ENCODE measurements around the gene HLTF. TPM values are rescaled to one million over a fixed set of nuclear protein-coding genes. Genes with fewer than 3 reads are reported as not detected.
A peak's percentile ranks its signal among the peaks of the same experiment; 100 is the strongest.

HLTF gene
- total RNA-seq, 1 donor from 2014 or later, result 42.8 TPM

- Mint-ChIP-seq H3K27me3 (no peaks in the 10 kb centered on the region), H3K9me3 (ENCODE audit: low read depth) (no peaks in the 10 kb centered on the region), H3K4me3 (ENCODE audit: low read depth) (no peak overlapping the region), H3K4me1 (ENCODE audit: low read depth) (peaks cover 13% of the 10 kb centered on the region), H3K36me3 (ENCODE audit: insufficient read depth) (peaks cover 11% of the 10 kb centered on the region), H3K27ac (no peak overlapping the region)
- DNase-seq (ENCODE audit: low spot score, unreplicated experiment), result no peak
- TF ChIP-seq, protein P1, sequence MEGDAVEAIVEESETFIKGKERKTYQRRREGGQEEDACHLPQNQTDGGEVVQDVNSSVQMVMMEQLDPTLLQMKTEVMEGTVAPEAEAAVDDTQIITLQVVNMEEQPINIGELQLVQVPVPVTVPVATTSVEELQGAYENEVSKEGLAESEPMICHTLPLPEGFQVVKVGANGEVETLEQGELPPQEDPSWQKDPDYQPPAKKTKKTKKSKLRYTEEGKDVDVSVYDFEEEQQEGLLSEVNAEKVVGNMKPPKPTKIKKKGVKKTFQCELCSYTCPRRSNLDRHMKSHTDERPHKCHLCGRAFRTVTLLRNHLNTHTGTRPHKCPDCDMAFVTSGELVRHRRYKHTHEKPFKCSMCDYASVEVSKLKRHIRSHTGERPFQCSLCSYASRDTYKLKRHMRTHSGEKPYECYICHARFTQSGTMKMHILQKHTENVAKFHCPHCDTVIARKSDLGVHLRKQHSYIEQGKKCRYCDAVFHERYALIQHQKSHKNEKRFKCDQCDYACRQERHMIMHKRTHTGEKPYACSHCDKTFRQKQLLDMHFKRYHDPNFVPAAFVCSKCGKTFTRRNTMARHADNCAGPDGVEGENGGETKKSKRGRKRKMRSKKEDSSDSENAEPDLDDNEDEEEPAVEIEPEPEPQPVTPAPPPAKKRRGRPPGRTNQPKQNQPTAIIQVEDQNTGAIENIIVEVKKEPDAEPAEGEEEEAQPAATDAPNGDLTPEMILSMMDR (IDR thresholded peaks at IDR 0.05; ENCODE audit: unreplicated experiment), result no peak
Observed at GRCh38 chr3:149000206-149000745, 86.1 kb downstream of the HLTF start.

- H3K36me3 Mint-ChIP-seq (ENCODE audit: insufficient read depth), result peaks cover 11% of the 10 kb centered on the region
- DNase-seq (ENCODE audit: low spot score, unreplicated experiment), result no peak
- no peaks in the 10 kb centered on the region for H3K27me3 Mint-ChIP-seq
- no peak overlapping the region for H3K4me3 Mint-ChIP-seq (ENCODE audit: low read depth)
- H3K4me1 Mint-ChIP-seq (ENCODE audit: low read depth), result peaks cover 13% of the 10 kb centered on the region
- TF ChIP-seq, protein P1 (IDR thresholded peaks at IDR 0.05; ENCODE audit: unreplicated experiment), result no peak
- no peaks in the 10 kb centered on the region for H3K9me3 Mint-ChIP-seq (ENCODE audit: low read depth)
- no peak overlapping the region for H3K27ac Mint-ChIP-seq
Observed at GRCh38 chr3:148999806-149000205, 86.5 kb downstream of the HLTF start.

DNA sequence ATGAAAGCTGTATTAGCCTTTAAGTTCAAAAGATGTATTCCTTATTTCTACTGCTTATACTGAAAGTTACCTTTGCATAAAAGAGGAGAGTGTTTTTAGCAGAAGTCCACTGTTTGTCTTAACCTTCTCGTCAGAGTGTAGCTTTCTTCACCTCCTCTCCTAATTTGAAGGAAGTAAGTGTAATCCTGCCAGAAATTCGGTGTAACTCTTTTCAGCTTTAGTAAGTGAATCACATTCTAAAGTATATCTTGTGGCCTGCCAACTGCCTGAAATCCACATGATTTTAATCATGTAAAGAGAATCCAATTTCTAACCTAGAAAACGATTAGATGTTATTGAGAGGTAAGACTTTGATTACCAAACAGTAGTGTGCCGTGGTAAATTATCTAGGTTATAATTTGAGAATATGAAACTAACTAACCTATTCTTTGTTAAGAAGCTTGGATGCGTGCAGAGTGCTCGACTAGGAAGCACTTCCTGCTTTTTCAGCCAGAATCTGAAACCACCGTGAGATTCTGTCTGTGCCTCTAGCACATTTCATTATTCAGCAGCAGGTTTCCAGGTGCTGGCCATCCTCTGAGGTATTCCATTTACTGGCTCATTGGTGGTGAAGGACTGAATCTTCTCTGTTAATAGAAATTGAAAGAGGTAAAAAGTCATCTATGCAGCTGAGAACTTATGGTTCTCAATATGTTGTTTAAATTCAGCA lies 87.5 kb downstream of the HLTF start:
- peak overlapping the region; percentile 76 for H3K27ac Mint-ChIP-seq
- peaks cover 11% of the 10 kb centered on the region for H3K36me3 Mint-ChIP-seq (ENCODE audit: insufficient read depth)

DNA sequence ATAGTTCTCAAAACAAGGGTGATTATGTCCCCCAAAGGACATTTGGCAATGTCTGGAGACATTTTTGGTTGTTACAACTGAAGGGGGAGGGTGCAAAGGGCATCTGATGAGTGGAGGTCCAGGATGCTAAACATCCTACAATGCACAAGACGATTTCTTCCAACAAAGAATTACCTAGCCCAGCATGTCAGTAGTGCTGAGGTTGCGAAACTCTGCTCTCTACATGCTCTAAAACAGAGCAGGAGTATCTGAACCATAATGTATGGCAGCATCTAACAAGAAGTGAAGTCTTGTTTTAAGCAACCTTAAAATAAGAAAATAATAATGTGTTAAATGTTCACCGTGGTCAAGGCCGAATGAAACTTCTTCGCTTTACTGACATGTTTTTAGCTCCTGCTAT lies 88.0 kb downstream of the HLTF start:
- Mint-ChIP-seq H3K4me1 (ENCODE audit: low read depth) (peaks cover 1% of the 10 kb centered on the region), H3K27ac (no peak overlapping the region), H3K4me3 (ENCODE audit: low read depth) (no peak overlapping the region), H3K36me3 (ENCODE audit: insufficient read depth) (peaks cover 11% of the 10 kb centered on the region), H3K27me3 (no peaks in the 10 kb centered on the region), H3K9me3 (ENCODE audit: low read depth) (no peaks in the 10 kb centered on the region)
- TF ChIP-seq, protein P1 (IDR thresholded peaks at IDR 0.05; ENCODE audit: unreplicated experiment), result no peak
- DNase-seq (ENCODE audit: low spot score, unreplicated experiment), result no peak

More for the DNA sequence above, 87.5 kb downstream of the HLTF start:
- Mint-ChIP-seq H3K4me1 (ENCODE audit: low read depth) (peaks cover 4% of the 10 kb centered on the region), H3K9me3 (ENCODE audit: low read depth) (no peaks in the 10 kb centered on the region), H3K27me3 (no peaks in the 10 kb centered on the region), H3K4me3 (ENCODE audit: low read depth) (no peak overlapping the region)
- TF ChIP-seq, protein P1 (IDR thresholded peaks at IDR 0.05; ENCODE audit: unreplicated experiment), result no peak
- DNase-seq (ENCODE audit: low spot score, unreplicated experiment), result no peak

- Mint-ChIP-seq H3K36me3 (ENCODE audit: insufficient read depth) (peaks cover 11% of the 10 kb centered on the region), H3K4me3 (ENCODE audit: low read depth) (no peak overlapping the region), H3K27ac (no peak overlapping the region), H3K27me3 (no peaks in the 10 kb centered on the region), H3K9me3 (ENCODE audit: low read depth) (no peaks in the 10 kb centered on the region), H3K4me1 (ENCODE audit: low read depth) (peaks cover 7% of the 10 kb centered on the region)
- TF ChIP-seq, protein P1 (IDR thresholded peaks at IDR 0.05; ENCODE audit: unreplicated experiment), result no peak
- no peak for DNase-seq (ENCODE audit: low spot score, unreplicated experiment)
Observed at GRCh38 chr3:148997623-148998022, 88.7 kb downstream of the HLTF start.

All from progenitor cell of endocrine pancreas (in vitro differentiated cells).